NCI-H2107 treated with DMSO at 0.1 percent for 48 hours (cell line): Measurements from ENCODE around the gene EEF2K.
"Not testable (repeated sequence)": the region's sequence is repeated elsewhere in the genome, so short reads cannot be mapped to it uniquely, and the experiment has no call there.

Experiments used
- DNase-seq: peaks from one replicate; lab custom pipeline; 2025; ENCODE audit not compliant: unreplicated experiment; lab: John Stamatoyannopoulos, UW

Gene EEF2K

GRCh38 chr16:22292320-22292719 lies 86.2 kb downstream of the EEF2K start:
- DNase-seq, result no peak

- DNase-seq, result no peak
Measured at GRCh38 chr16:22293137-22294106, 87.3 kb downstream of the EEF2K start.

DNA sequence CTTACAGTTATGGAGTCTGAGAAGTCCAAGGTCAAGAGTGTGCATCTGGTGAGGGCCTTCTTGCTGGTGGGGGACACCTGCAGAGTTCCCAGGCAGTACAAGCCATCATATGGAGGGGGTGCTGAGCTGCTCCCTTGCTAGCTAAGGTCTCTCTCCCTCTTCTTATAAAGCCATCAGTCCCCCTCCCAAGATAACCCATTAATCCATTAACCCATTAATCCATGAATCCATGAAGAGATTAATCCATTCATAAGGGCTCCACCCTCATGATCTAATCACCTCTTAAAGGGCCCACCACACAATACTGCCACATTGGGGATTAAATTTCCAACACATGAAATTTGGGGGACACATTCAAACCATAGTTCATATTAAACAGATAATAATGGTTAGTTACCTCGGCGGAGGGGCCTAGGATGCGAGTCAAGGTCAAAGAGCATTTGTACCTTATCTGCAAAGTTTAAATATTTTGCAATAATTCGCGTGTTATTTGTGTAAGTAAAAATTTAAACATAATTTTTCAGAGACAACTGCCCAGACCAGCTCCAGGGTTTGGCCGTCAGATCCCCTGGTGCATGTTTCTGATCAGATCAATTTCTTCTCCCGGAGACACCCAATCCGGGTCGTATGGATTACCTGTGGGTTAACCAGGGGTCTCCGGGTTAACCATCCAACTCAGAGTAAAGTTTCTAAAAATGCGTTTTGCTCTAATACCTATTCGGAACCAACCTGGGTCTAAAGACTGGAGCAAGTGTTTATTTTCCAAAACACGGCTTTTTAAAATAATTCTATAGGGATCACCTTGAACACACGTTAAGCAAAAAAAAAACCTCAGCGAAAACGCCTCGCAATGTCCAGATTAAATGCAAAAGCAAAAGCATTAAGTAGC lies 90.4 kb downstream of the EEF2K start:
- no peak for DNase-seq

- DNase-seq, result peak; percentile 87
Measured at GRCh38 chr16:22297114-22297870, 91.2 kb downstream of the EEF2K start, which contains the start of gene POLR3E. Gene POLR3E, plus strand, starts transcription at chr16:22297409. Its CDS starts 5,560 bp downstream, at chr16:22302969.

- DNase-seq, result peak; percentile 72
Measured at GRCh38 chr16:22297871-22298733, 92.0 kb downstream of the EEF2K start.

DNA sequence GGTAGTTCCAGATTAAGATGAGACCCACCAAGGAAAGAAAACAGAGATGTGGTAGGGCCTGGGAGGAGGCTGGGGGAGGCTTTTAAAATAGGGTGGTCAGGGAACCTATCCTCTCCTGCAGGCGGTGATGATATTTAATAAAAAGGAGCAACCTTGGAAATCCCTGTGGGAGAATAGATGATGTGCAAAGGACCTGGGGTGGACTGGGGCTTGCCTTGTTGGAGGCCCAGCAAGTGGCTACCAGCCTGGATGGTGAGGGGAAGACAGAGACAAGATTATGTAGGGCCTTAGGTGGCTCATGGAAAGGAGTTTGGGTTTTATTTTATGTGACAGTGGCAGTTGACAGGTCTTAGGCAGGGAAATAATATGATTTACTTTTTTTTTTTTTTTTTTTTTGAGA lies 93.0 kb downstream of the EEF2K start:
- DNase-seq, result no peak

DNA sequence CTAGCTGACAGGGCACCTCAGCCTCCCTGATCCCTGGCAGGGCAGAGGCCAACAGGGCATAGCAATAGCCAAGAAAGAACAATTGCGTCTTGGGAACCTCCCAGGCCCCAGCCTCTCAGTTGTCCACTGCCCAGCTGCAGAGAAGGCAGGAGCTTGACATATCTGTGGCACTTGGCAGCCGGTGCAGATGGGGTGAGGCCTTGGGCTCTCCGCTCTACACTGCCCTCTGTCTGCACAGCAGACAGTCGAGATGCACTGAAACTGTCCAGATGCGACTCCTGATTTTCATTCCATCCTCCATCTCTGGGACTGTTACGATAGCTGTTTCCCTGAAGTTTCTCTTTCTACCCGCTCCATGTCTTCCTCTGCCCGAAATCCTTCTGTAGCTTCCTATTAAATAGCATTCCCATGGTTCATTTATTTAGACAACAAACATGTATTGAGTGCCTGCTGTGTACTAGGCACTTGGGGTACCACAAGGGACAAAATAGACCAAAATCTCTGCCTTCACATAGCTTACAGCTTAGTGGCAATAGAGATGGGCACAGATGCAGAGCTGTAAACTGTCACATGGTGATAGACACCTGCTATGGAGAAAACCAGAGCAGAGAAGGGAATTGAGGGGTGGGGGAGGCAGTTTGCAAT lies 94.5 kb downstream of the EEF2K start:
- no peak for DNase-seq

- not testable (repeated sequence) for DNase-seq
Measured at GRCh38 chr16:22301423-22301822, 95.3 kb downstream of the EEF2K start.

- no peak for DNase-seq
Measured at GRCh38 chr16:22302776-22303363, 96.8 kb downstream of the EEF2K start.

DNA sequence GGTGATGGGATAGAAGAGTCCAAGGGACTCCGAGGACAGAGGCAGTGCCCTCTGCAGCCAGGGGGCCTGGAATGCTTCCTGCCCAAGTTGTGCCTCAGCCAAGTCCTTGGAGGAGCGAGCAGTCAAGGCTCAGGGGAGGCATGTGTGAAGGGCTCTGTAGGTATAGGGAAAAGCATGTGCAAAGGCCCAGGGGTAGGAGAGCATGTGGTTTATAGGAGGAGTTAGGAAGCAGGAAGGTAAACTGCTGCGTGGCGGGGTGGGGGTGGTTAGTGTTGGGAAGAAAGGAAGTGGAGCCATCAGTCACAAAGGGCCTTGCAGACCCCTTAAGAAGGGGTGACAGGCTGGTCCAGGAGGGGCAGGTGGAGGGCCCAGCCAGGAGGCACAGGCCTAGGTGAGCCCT lies 98.3 kb downstream of the EEF2K start:
- no peak for DNase-seq

- no peak for DNase-seq
Measured at GRCh38 chr16:22306788-22307187, 100.7 kb downstream of the EEF2K start.

DNA sequence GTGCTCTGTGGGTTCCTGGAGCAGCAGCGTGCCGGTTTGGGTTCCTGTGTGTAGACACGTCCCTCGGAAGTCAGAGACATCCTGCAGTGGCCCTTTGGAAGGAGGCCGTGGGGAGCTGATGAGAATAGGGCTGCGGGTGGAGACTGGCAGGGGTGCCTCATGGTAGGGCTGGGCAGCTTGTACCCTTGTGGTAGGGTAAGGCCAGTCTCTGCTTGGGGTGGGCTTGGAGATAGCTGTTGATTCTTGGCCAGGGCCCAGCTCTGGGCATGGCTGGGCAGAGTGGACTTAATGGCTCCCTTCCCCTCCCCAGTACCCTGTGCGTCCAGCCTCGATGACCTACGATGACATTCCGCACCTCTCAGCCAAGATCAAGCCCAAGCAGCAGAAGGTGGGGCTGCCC lies 101.8 kb downstream of the EEF2K start:
- DNase-seq, result no peak

DNA sequence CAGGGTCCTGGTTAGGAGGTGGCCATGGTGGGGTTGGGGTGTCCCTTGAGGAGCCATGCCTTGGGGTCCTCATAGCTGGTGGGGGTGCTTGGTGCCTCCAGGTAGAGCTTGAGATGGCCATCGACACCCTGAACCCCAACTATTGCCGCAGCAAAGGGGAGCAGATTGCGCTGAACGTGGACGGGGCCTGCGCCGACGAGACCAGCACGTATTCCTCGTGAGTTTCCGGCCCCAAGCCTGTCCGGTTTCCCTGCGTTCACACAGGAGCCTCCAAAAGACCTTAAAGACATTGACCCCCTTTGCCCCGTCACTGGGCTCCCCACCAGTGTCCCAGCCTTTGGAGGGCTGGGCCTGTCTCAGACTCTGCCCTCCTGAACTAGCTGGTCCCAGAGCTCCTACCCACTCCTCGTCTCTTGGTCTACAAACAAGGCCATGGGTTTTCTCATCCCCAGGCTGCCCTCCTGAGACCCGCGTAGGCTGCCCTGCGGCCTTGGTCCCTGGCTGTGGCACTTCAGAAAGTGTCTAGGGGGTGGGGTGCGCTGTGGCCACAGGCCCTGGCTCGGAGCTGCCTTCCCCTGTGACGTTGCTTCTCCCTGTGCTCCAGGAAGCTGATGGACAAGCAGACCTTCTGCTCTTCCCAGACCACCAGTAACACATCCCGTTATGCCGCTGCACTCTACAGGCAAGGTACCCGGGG lies 102.9 kb downstream of the EEF2K start:
- DNase-seq, result no peak

DNA sequence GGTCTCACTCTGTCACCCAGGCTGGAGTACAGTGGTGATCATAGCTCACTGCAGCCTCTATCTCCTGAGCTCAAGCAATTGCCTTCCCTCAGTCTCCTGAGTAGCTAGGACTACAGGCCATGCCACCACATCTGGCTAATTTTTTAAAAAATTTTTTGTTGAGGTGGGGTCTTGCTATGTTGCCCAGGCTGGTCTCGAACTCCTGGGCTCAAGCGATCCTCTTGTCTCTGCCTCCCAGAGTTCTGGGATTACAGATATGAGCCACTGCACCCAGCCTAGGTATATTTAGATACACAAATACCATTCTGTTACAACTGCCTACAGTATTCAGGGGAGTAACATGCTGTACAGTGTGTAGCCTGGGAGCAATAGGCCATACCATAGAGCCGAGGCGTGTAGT lies 105.4 kb downstream of the EEF2K start:
- no peak for DNase-seq

DNA sequence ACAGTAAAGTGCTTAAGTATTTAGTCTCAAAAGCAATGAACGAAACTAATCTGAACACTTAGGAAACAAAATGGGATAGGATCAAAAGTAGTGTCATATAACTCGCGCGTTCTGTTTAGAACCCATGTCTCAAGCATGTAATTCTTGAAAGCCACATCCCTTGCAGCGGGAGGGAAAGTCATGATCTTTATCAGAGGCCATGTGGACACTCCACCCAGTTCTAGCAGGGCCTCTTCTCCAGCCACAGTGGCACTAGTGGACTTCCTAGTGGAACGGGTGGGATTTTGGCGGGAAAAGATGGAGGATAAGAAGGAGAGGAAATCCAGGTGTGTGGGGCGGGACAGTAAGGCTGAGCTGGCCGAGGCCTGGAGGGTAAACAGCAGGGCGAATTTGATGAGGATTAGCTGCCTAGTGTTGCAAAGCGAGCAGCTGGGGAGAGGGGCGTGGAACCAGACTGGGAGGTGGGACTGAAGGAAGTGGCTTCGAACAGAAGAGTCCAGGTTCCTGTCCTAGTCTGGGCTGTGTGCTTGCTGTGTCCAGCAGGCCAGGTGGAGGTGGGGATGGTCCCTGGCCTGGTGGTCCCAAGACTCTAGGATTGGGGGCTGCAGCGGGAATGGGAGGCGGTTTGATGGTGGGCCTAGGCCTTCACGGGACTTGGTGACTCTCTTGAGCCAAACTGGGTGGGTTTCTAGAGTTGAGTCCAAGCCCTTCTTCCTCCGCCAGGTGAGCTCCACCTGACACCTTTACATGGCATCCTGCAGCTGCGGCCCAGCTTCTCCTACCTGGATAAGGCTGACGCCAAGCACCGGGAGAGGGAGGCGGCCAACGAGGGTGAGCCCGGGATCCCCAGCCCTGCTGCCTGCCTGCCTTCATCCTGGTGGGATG lies 107.1 kb downstream of the EEF2K start:
- no peak for DNase-seq

GRCh38 chr16:22313876-22314470 lies 107.9 kb downstream of the EEF2K start:
- DNase-seq, result no peak
